ENCODE measurements around the gene SUPT3H.

Gene SUPT3H

GRCh38 chr6:45377554-45378333 is at the start of gene SUPT3H:
Gene SUPT3H (minus strand): TSS chr6:45377934.
- DNase-seq, result peak; percentile 96

- DNase-seq, result no peak
Measured at GRCh38 chr6:45426251-45426650, 48.5 kb upstream of the SUPT3H start.

- DNase-seq, result no peak
Measured at GRCh38 chr6:45424451-45424861, 46.7 kb upstream of the SUPT3H start.

- DNase-seq, result no peak
Measured at GRCh38 chr6:45423824-45424450, 46.2 kb upstream of the SUPT3H start.

- no peak for DNase-seq
Measured at GRCh38 chr6:45423111-45423823, 45.5 kb upstream of the SUPT3H start.

- DNase-seq, result no peak
Measured at GRCh38 chr6:45422503-45423110, 44.9 kb upstream of the SUPT3H start.

- peak; percentile 36 for DNase-seq
Measured at GRCh38 chr6:45421709-45422502, 44.2 kb upstream of the SUPT3H start.

- no peak for DNase-seq
Measured at GRCh38 chr6:45420909-45421708, 43.4 kb upstream of the SUPT3H start.

GRCh38 chr6:45420083-45420908 is 42.6 kb upstream of the SUPT3H start:
- no peak for DNase-seq

GRCh38 chr6:45419571-45420082 is 41.9 kb upstream of the SUPT3H start:
- peak; percentile 74 for DNase-seq

- no peak for DNase-seq
Measured at GRCh38 chr6:45417436-45417835, 39.7 kb upstream of the SUPT3H start.

GRCh38 chr6:45416700-45417099 is 39.0 kb upstream of the SUPT3H start:
- DNase-seq, result no peak

- DNase-seq, result no peak
Measured at GRCh38 chr6:45415788-45416518, 38.2 kb upstream of the SUPT3H start.

GRCh38 chr6:45415315-45415714 is 37.6 kb upstream of the SUPT3H start:
- DNase-seq, result no peak

- no peak for DNase-seq
Measured at GRCh38 chr6:45411959-45412358, 34.2 kb upstream of the SUPT3H start.

- DNase-seq, result no peak
Measured at GRCh38 chr6:45400021-45400420, 22.3 kb upstream of the SUPT3H start.

- no peak for DNase-seq
Measured at GRCh38 chr6:45398075-45398813, 20.5 kb upstream of the SUPT3H start.

- no peak for DNase-seq
Measured at GRCh38 chr6:45394586-45395095, 16.9 kb upstream of the SUPT3H start.

- peak; percentile 30 for DNase-seq
Measured at GRCh38 chr6:45388328-45388727, 10.6 kb upstream of the SUPT3H start.

Measured in NCI-H510A (cell line).